ENCODE results near the gene FCRL6. TPM values are rescaled to one million over a fixed set of nuclear protein-coding genes. Genes with fewer than 3 reads are reported as not detected.

The FCRL6 gene, protein sequence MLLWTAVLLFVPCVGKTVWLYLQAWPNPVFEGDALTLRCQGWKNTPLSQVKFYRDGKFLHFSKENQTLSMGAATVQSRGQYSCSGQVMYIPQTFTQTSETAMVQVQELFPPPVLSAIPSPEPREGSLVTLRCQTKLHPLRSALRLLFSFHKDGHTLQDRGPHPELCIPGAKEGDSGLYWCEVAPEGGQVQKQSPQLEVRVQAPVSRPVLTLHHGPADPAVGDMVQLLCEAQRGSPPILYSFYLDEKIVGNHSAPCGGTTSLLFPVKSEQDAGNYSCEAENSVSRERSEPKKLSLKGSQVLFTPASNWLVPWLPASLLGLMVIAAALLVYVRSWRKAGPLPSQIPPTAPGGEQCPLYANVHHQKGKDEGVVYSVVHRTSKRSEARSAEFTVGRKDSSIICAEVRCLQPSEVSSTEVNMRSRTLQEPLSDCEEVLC
- total RNA-seq: not detected in 2 replicates

DNA sequence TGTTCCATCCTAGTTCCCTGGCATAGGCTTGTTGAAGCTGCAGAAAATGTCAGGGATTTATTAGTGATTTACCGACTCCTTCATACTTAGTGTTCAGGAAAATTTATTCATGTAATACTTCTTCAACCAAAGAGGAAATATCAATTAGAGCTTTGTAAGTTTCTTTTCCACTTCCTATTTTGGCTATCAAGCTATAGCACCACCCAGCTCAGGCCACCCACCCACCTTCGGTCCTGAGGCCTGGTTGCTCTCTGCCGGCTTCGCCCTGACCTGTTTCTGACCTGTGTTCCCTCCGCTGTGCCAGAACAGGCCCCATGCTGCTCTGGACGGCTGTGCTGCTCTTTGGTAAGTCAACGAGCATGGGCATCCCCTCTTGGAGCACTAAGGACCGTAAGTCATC is at the start of gene FCRL6:
TSS of gene FCRL6 (plus strand) at position 250 of the 400 bp plus-strand sequence. CDS start at position 315, 65 bp downstream.

DNA sequence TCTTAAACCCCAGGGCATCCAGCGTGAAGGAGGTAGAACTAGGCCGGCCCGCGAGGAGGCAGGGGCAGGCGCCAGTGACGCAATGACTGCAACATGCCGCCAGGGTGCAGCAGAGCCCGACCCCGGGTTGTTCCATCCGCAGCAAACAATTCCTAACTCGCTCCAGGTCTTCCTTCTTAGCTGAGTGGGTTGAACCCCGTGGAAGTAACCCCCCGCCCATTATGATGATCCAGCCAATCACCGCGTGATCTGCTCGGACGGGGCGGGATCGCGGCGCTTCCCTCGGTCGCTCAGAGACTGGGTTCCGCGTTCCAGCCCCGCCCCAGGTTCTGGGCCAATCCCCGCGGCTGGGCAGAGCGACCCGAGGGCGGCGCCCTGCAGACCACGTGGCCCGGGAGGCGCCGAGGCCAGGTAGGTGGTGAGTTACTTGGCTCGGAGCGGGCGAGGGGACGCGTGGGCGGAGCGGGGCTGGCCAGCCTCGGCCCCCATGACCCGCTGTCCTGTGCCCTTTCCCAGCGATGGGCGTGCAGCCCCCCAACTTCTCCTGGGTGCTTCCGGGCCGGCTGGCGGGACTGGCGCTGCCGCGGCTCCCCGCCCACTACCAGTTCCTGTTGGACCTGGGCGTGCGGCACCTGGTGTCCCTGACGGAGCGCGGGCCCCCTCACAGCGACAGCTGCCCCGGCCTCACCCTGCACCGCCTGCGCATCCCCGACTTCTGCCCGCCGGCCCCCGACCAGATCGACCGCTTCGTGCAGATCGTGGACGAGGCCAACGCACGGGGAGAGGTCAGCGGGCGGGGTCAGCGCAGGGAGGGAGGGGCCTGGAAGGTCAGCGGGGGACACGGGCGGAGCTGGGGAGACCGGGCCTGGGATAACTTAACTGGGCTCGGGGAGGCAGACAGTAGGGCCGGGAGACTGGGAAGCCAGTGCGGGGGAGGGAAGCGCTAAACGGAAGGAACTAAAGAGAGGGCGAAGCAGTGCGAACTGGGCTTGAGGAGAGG is 21.3 kb upstream of the FCRL6 start, which contains the start of gene DUSP23:
TSS of gene DUSP23 (plus strand) at position 380 of the 1,000 bp plus-strand sequence. CDS start at position 519, 139 bp downstream.

DNA sequence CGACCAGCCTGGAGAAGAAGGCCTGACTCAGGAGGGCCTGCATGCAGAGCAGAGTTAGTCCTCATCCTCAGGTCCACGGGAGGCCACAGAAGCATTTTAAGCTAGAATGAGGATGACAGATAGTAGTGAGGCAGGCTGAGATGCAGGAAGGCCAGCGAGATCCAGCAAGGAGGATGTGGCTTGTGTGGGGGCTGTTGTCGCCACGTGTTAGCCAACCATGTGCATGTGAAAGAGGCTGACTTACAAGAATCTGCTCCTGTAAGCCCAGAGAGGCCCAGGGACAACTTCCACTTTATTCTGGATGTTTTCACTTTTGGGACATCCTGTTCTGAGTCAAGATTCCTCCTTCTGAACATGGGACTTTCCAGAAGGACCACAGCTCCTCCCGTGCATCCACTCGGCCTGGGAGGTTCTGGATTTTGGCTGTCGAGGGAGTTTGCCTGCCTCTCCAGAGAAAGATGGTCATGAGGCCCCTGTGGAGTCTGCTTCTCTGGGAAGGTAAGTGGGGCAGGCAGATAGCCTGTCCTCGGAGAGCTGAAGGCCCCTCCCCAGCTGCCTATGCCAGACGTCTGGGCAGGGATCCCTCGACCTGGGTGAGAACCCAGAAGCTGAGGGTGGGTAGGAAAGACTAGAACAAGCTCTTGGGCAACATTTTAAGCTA is 24.4 kb downstream of the FCRL6 start, which contains the start of gene SLAMF8:
TSS of gene SLAMF8 (plus strand) at position 433 of the 661 bp plus-strand sequence. CDS start at position 459, 26 bp downstream.

DNA sequence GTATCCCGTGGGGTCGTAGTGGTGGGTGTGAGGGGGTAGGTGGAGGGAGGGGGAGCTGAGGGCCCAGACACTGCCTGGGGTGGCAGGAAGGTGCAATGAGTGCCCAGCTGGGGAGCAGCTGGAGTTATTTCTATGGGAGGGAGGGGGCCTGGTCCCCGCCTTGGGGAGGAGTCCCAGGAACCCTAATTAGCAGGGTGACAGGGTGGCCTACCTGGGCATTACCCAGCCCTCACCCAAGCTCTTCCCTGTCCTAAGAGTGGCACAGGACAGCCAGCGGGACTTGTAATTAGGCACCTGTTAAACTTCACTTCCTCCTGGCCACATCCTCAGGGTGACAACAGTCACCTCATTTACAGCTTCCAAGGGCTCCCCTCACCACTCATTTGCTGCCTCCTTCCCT is 60.4 kb downstream of the FCRL6 start, which contains the start of gene VSIG8:
TSS of gene VSIG8 (minus strand) at position 101 of the 400 bp plus-strand sequence. CDS start 136 bp downstream, outside the sequence.

Other genes starting within 250 kb of the FCRL6 start
- gene APCS, start 214.5 kb upstream of the FCRL6 start, total RNA-seq: not detected in 2 replicates
- not detected in 2 replicates for gene CRP, start 87.8 kb upstream of the FCRL6 start, total RNA-seq
- 19.6 and 20.9 TPM in 2 replicates for gene DUSP23, start 21.4 kb upstream of the FCRL6 start, total RNA-seq
- not detected in 2 replicates for gene SLAMF8, start 24.5 kb downstream of the FCRL6 start, total RNA-seq
- under 0.01 and 0.06 TPM in 2 replicates for gene VSIG8, start 60.3 kb downstream of the FCRL6 start, total RNA-seq
- 1.3 TPM in 2 replicates for gene CFAP45, start 97.8 kb downstream of the FCRL6 start, total RNA-seq
- 412 and 468 TPM in 2 replicates for gene TAGLN2, start 123.1 kb downstream of the FCRL6 start, total RNA-seq
- not detected in 2 replicates for gene IGSF9, start 143.3 kb downstream of the FCRL6 start, total RNA-seq
- gene SLAMF9, start 151.9 kb downstream of the FCRL6 start, total RNA-seq: 0.44 and 1.2 TPM in 2 replicates
- 5.3 and 6.1 TPM in 2 replicates for gene PIGM, start 229.6 kb downstream of the FCRL6 start, total RNA-seq

Measured in aortic smooth muscle cell (primary cell).